BE2C (cell line): ENCODE results near the gene SMCHD1.

ENCODE experiments used
- DNase-seq: peaks from one replicate; pipeline ENCODE4 v3.0.0-alpha.2; 2020
- H3K27me3 ChIP-seq: fragments of 250-450 bp; sonication (Bioruptor Pico); 2 replicates; pipeline ENCODE4 v1.5.1; 2020; ENCODE audit warnings: mild to moderate bottlenecking
- H3K36me3 ChIP-seq: fragments of 250-450 bp; sonication (Bioruptor Pico); 2 replicates; pipeline ENCODE4 v1.5.1; 2020; ENCODE audit warnings: mild to moderate bottlenecking
- H3K4me1 ChIP-seq: fragments of 250-450 bp; sonication (Bioruptor Pico); 2 replicates; pipeline ENCODE4 v1.5.1; 2020
- H3K4me3 ChIP-seq: 2 replicates; pipeline ENCODE4 v1.5.1; 2011; ENCODE audit warnings: low read depth, low read length
- H3K9me3 ChIP-seq: fragments of 250-450 bp; sonication (Bioruptor Pico); 2 replicates; pipeline ENCODE4 v1.5.1; 2020
- TF ChIP-seq, protein P1 (sequence below): IDR thresholded peaks from 2 replicates; pipeline ENCODE4 v1.5.1; 2012; ENCODE audit warnings: mild to moderate bottlenecking, low read depth, low read length

SMCHD1 gene

DNA sequence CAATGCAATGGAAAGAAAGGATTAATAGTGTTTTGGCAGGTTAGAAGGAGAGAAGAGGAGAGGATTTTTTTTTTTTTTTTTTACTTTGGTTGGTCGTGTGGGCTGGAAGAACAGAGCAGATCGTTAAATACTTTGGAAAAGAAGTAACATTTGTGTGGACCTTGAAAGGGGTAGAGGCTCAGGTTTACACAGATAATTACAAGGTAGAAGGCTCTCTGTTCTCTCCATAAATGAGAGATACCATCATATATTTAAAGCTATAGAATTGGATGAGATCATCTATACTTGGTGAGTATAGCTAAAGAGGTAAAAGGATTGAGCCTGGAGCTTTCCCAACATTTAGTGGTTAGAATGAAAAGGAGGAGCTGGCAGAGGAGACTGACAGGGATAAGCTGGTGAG lies 49.0 kb downstream of the SMCHD1 start:
- DNase-seq, result no peak
- Histone ChIP-seq H3K36me3 (no peaks in the 10 kb centered on the region), H3K4me1 (no peaks in the 10 kb centered on the region), H3K4me3 (no peak overlapping the region), H3K9me3 (no peaks in the 10 kb centered on the region), H3K27me3 (no peaks in the 10 kb centered on the region)
- TF ChIP-seq, protein P1, sequence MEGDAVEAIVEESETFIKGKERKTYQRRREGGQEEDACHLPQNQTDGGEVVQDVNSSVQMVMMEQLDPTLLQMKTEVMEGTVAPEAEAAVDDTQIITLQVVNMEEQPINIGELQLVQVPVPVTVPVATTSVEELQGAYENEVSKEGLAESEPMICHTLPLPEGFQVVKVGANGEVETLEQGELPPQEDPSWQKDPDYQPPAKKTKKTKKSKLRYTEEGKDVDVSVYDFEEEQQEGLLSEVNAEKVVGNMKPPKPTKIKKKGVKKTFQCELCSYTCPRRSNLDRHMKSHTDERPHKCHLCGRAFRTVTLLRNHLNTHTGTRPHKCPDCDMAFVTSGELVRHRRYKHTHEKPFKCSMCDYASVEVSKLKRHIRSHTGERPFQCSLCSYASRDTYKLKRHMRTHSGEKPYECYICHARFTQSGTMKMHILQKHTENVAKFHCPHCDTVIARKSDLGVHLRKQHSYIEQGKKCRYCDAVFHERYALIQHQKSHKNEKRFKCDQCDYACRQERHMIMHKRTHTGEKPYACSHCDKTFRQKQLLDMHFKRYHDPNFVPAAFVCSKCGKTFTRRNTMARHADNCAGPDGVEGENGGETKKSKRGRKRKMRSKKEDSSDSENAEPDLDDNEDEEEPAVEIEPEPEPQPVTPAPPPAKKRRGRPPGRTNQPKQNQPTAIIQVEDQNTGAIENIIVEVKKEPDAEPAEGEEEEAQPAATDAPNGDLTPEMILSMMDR, result no peak

DNA sequence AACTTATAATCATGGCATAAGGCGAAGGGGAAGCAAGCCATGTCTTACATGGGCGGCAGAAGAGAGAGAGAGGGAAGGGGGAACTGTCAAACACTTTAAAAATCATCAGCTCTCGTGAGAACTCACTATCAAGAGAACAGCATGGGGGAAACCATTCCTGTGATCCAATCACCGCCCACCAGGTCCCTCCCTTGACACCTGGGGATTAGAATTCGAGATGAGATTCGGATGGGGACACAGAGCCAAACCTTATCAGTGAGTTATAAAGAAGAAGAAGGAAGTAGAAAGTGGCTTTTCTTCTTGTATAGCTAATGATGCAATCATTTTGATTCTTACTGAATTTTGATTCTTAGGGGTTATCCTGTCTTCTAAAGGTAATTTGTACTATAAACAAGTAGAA lies 51.4 kb downstream of the SMCHD1 start:
- H3K4me3 ChIP-seq, result no peak overlapping the region
- H3K9me3 ChIP-seq, result no peaks in the 10 kb centered on the region
- DNase-seq, result no peak
- H3K27me3 ChIP-seq, result no peaks in the 10 kb centered on the region
- no peaks in the 10 kb centered on the region for H3K4me1 ChIP-seq
- H3K36me3 ChIP-seq, result no peaks in the 10 kb centered on the region
- TF ChIP-seq, protein P1, result no peak

DNA sequence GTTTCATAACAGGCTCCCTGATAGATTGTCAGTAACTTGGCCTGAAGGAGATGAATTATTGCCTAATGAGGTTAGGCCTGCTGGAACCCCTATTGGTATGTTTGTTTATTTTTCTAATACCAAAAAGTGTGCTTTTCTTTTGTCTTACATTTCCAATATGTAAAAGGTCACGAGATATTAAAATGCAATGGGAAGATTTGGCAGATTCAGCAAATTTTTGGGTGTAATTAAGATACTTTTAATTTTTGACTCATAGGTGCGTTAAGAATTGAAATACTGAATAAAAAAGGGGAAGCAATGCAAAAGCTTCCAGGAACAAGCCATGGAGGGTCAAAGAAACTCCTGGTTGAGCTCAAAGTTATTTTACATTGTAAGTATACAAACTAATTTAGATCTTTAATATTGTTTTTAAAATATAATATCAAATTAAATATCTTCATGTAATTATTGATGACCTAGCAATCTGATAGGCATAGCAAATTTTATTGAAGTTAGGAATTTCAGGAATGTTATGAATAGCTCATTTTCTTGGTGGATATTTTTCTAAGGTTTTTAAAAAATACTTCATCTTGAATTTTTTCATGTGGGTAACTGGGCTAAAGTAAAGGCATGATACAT lies 52.1 kb downstream of the SMCHD1 start:
- Histone ChIP-seq H3K9me3 (no peaks in the 10 kb centered on the region), H3K4me1 (no peaks in the 10 kb centered on the region), H3K36me3 (no peaks in the 10 kb centered on the region), H3K4me3 (no peak overlapping the region), H3K27me3 (no peaks in the 10 kb centered on the region)
- DNase-seq, result no peak
- TF ChIP-seq, protein P1, result no peak

DNA sequence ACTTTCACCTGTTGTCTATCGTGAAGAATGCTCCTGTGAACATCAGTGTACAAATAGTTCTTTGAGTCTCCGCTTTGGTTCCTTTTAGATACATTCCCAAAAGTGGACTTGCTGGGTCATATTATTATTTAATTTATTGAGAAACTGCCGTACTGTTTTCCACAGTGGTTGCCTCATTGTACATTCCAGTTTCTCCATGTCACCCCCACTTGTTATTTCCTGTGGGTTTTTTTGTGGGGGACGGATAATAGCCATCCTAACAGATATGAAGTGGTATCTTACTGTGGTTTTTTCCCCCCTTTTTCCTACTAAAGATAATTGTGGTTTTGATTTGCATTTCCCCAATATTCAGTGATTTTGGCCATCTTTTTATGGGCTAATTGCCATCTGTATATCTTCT lies 53.8 kb downstream of the SMCHD1 start:
- Histone ChIP-seq H3K4me3 (no peak overlapping the region), H3K27me3 (no peaks in the 10 kb centered on the region), H3K4me1 (no peaks in the 10 kb centered on the region), H3K36me3 (no peaks in the 10 kb centered on the region; the same call in 1 of the 2 replicates), H3K9me3 (no peaks in the 10 kb centered on the region)
- no peak for DNase-seq
- TF ChIP-seq, protein P1, result no peak

DNA sequence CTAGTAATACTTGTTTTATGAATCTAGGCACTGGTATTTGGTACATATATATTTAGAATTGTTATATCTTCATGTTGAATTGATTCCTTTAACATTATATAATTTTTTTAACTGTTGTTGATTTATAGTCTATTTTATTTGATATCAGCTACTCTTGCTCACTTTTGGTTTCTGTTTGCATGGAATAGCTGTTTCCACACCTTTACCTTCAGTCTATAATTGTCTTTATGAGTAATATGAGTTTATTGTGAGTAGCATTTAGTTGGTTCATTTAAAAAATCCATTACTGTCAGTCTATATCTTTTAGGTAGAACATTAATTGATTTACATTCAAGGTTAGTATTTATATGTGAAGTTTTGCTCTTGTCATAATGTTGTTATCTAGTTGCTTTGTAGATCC lies 58.6 kb downstream of the SMCHD1 start:
- Histone ChIP-seq H3K27me3 (no peaks in the 10 kb centered on the region), H3K36me3 (no peaks in the 10 kb centered on the region; the same call in 1 of the 2 replicates), H3K4me3 (no peak overlapping the region), H3K9me3 (no peaks in the 10 kb centered on the region), H3K4me1 (no peaks in the 10 kb centered on the region)
- TF ChIP-seq, protein P1, result no peak
- DNase-seq, result no peak

DNA sequence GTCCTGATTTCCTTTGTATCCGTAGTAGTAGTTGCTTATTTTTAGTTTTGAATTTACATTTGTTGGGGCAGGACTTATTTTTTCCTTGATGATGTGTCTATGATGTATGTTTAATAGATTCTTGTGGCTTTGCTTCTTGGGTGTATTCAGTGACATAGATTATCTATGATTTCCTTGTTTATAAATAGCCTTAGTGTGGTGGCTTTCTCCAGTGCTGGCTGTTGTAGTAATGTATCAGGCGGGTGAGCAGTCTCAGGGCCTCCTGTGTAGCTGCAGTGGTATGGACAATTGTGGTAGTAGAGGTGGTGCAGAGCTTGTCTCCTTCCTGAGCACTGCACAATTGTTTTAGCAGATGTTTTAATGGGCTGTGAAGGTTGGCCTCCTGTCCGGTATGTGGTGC lies 60.5 kb downstream of the SMCHD1 start:
- Histone ChIP-seq H3K9me3 (no peaks in the 10 kb centered on the region), H3K4me3 (no peak overlapping the region), H3K4me1 (no peaks in the 10 kb centered on the region), H3K27me3 (no peaks in the 10 kb centered on the region), H3K36me3 (no peaks in the 10 kb centered on the region; the same call in 1 of the 2 replicates)
- TF ChIP-seq, protein P1, result no peak
- DNase-seq, result no peak
